SKM-1 treated with dmso at 0.1 percent for 144 hours (cell line): Measurements from ENCODE around the gene CLDN16.

Experiments
- DNase-seq: peaks from one replicate; lab custom pipeline; 2025; ENCODE audit not compliant: unreplicated experiment; lab: John Stamatoyannopoulos, UW

The CLDN16 gene

DNA sequence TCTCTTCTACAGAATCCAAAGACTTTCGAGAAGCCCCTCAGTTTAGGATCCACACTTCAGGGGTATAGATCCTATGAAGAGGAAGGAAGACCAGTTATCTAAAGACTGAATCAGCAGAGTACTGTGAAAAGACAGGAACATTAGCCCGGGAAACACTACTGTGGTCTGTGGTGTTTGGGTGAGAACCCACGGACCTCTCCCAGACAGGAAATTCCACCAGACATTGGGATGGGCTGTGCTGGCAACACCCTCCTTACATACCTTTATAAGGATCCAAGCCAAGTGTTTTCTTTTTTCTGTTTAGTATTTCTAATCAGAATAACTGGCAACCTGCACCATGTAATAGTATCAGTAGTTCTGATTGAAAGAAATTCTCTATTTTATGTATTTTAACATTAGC, 47.7 kb downstream of the CLDN16 start:
- no peak for DNase-seq

DNA sequence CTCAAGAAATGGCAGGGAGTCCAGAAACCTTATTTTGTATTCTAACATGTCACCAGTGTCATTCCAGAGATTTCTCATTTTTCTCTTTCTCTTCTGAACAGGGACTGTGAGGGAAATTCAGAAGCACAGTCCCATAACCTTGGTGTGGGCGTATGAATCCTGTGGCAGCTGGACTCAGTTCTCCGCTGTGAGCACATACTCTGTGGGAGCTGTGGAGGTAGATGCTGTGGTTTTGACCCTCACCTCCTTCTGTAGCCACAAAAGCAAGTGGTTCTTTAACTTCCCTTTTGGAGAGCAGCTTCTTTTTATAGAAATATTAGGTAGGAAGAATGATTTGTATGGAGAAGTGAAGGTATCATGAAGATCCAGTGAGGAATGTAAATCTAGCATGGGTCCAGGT, 48.4 kb downstream of the CLDN16 start:
- DNase-seq = peak; percentile 74

DNA sequence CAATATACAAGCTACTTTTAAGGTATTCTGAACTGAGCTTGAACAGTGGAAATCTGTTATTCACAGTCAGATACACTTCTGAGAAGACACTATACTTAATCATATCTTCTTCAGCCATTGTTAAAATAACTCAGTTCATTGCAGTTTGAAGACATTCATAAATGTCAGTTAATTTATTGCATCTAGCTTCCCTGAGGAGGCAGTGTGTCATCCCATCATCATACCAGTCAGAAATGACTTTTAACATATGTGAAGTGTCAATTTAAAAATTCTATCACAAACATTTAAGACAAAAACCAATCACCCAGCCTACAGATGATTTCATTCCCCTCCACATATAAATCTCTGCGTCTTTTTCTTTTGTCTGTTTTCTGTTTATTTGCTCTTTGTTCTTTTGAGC, 54.3 kb downstream of the CLDN16 start:
- no peak for DNase-seq

DNA sequence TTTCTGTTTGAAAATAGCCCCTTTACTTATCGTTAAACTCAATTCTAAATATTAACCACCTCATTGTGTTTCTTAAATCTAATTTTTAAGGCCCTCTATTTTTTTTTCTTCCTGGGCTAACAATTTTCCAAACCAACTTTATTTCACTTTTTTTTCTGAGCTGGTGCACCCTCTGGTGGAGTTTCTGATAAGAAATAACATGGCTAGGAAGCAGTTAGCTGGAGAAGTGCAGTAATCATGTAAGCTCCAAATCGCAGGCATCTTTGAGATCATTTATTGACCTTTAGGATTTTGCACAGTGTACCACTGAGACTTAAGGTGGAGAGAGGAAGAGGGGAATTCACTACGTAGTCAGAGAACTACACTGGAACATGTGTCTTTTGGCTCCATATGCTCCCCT, 55.3 kb downstream of the CLDN16 start:
- DNase-seq = no peak

DNA sequence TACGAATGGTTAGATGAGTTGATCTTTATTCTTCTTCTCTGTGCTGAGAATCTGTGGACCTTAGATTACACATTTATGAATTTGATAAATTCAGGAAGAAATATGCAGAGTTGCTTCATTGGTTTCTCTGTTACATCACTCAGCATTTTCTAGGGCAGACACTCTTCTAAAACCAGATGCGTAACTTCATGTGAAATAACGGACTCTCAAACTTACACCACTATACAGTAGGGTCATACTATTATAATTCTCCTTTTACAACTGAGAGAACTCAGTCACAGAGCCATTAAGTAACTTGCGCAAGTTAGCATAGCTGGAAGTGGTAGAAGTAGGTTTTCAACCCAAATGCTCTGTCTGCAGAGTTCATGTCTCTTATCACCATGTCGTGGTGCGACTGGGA, 56.0 kb downstream of the CLDN16 start:
- peak; percentile 13 for DNase-seq

DNA sequence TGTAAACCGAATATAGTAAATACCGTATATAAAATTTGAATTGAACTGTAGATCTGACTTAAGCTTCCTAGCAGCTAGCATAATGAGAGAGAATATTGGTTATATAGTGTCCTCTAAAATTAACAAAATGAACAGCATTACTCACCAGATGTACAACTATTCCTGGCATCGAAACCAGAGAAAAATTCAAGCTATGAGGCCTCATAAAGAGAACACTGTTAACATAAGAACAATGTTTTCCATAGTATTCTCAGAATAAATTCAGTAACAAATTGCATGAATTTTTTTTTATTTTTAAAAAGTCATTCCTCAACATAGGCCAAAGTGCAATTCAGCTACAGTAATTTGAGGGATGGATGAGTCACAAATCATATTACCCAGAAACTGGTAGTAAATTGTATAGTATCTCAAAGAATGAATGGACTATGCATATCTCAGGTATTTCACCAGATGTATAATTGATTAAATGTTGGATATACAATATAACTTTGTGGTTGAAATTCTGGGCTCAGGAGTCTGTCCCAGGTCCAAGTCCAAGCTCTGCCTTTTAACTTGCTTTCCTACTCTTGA, 56.7 kb downstream of the CLDN16 start:
- no peak for DNase-seq

DNA sequence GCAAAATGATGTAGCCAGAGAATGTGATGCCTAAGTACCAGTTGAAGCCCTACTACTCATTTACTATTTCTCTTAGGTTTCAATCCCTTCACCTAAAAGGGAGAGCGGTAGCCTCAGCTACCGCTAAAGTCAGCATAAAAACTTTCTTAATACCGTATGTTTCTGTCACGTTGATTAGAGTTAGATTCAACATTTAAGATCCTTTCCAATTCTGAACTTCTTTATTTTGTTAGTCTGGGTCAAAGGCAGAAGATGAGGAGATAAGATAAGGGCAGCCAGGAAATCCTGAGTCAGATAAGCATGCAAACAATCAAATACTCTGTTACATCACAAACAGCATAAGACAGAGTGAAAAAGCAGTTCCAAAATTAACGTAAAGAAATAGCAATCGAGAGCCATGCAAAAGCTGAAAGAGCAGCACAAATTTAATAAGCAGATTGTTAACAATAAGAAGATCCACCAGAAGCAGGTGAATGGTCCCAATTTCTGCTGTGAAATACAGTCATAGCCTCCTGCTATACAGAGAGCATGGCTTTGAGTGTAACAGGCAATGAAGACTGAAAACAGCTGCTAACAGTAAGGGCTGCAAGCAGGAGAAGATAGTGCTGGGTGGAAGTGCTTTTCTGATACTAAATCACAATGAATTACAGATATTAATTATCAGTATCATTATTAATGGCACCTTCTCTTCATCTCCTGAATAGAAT, 58.8 kb downstream of the CLDN16 start:
- DNase-seq = no peak

DNA sequence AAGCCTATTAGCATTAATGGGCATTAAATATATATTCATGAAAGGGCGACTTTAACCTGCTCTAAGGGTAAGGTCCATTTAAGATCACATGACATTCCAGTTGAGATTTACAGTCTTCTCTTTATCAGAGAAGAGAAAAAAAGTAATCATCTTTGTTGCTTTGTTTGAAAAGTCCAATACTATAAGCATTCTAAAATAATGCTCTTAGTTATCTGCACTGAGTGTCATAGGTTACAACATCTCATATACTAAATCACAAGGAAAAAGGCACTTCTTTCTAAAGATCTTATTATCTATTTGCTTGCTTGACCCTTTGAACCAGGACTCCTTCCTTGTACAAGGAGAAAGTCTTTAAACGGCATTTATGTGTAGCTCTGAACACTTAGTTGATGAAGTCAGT, 60.3 kb downstream of the CLDN16 start:
- DNase-seq = no peak

DNA sequence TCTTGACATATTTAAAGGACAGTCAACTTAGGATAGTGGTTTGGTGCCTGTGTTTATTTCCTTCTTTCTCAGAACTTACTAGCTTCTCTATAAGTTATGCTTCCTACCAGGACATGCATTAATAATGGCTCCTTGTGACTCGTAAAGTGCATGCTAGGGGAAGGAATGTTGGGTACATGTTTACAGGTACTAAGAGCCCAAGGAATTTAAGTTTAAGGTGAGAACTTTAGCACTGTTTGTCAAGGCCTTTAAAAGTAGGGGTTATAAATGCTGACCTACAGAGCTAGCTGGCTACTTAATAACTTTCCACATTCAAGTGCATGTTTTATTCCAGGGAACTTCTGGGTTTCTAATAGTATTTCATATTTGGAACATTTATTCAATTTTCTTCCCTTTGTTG, 61.8 kb downstream of the CLDN16 start, which contains the start of gene TMEM207:
Gene TMEM207, minus strand, starts transcription at position 101 of the 400 bp plus-strand sequence. Its CDS starts 92 bp downstream, at position 9.
- DNase-seq = no peak

DNA sequence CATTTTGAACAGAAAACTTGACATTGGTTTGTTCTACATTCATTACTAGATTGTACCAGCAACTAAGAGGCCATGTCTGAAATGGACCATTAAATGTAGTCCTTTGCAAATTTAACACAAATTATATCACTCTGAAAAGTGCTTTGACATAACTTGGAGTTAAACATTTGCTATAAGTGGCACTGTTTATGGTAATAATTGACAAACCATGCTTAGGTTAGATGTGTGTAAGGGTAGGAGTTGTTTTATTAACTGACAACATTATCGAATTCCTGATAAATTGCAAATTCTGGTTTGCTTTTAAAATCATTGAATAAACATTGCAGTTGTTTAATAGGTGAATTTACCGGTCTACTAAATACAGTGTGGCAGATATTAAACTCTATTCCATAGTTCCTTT, 67.9 kb downstream of the CLDN16 start:
- DNase-seq = no peak

DNA sequence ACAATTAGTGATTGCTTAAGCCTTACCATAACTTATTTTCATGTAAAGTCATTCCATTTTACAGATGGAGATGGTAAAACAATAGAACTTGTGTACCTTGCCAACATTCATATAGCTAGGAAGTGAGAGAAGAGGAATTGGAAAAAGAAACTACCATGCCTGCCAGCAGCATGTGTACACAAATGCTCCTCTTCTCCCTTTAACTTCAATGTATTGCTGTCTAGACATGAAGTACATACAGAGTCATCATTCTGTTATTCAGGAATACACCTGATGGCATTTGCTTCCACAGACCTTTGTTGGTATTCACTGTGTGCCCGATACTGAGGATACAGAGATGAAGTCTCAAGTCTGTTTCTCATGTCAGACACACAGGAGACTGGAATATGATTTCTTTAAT, 68.8 kb downstream of the CLDN16 start:
- no peak for DNase-seq

DNA sequence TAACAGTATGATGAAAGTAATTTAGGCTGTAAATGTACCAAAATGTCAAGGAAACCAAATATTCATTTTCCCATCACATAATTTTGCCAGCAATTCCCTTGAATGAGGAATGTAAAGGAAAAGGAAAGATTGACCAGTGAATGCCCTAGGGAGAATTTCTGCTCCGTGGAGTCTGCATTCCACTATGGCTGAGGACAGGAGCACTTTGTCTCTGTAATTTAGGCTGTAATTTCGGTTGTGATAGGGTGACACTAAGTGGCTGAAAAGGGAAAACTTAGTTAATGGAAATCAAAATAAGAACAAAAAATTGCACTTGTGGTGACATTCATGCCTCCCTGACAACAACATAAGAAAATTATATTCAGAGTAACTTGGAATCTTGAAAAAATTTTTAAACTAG, 70.1 kb downstream of the CLDN16 start:
- no peak for DNase-seq
